CD4-positive, alpha-beta T cell treated with Interferon gamma for 1 hour (primary cell): ENCODE measurements around the gene C1QTNF8.

ENCODE experiments used
- DNase-seq: peaks from one replicate; pipeline ENCODE4 v3.0.0-alpha.2; 2020

Gene C1QTNF8

DNA sequence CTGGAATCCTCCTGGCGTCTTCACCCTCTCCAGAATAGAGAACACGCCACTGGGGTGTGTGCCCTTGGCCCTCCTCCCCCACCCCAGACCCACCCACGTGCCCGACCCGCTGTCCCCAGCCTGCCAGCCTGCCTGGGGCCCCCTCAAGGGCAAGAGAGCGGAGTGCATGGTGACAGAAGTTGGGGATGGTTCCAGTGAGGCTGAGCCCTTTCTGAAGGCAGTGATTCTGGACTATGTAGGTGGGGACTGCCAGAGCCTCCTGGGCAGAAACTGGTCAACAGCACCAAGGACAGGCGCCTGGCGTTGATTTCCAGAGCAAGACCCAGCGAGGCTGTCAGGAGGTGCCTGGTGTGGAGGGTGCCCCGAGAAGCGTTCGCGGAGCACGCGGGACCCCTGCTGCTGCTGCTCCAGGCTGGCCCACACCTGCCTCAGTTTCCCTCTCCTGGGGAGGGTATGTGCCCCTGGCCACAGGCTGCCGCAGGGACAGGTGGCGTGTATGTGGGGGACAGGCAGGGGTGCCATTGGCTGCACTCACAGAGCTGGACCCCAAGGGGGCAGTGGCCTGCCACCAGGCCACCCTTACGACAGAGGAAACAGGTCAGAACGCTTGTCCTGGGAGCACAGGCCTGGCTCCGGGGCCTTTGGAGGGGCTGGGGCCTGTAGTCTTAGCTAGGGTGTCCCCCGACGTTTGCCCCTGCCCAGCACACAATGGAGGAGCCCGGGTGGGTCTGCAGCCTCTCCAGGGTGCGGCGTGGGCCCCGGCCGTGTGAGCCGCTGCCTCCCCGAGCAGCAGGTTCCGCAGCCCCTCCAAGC, 22.3 kb downstream of the C1QTNF8 start:
- DNase-seq: no peak

DNA sequence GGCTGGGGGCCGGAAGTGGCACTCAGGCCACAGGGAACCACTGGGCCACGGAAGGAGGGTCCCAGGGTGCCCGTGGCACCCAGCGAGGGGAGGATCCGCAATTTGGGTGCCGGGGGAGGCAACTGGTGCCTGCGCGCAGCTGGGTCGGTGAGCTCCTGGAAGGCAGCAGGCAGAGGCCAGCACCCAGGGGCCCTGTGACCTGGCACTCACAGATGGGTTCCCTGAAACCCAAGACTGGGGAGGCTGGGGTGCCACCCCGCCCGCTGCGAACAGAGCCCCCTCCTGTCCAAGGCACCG, 22.8 kb downstream of the C1QTNF8 start:
- DNase-seq: no peak

- DNase-seq: no peak
Measured at GRCh38 chr16:1072526-1073261, 23.4 kb downstream of the C1QTNF8 start, which contains the start of gene SSTR5. Gene SSTR5, plus strand, starts transcription at chr16:1072747. Its CDS starts 6,122 bp downstream, at chr16:1078869.

DNA sequence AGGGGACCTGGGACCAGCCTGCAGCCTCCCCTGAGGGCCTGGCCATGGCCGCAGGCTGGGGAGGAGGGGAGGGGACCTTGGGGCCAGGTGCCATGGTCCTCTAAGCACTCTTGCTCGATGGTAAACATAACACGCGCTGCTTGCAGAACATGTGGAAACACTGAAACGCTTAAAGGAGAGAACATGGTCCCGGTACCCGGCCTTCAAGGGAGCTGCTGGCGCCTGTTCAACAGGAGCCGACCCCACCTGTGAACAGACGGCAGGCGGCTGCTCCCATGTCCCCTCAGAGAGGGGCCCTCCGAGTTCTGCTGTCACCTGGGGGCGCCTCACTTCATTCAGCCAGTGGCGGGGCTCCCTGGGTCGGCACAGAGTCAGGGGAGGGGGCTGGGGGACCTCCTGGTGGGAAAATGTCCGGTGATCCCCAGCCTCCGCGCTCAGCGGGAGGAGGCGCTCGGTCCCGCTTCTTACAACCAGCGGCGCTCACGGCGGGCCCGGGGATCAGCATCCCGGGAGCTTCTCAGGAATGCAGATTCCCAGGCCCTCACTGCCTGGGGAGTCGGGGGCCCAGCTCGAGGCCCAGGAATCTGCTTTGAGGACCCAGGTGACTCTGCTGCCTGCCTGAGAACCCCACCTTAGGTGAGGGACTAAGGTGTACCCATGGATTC, 24.4 kb downstream of the C1QTNF8 start:
- DNase-seq: no peak

DNA sequence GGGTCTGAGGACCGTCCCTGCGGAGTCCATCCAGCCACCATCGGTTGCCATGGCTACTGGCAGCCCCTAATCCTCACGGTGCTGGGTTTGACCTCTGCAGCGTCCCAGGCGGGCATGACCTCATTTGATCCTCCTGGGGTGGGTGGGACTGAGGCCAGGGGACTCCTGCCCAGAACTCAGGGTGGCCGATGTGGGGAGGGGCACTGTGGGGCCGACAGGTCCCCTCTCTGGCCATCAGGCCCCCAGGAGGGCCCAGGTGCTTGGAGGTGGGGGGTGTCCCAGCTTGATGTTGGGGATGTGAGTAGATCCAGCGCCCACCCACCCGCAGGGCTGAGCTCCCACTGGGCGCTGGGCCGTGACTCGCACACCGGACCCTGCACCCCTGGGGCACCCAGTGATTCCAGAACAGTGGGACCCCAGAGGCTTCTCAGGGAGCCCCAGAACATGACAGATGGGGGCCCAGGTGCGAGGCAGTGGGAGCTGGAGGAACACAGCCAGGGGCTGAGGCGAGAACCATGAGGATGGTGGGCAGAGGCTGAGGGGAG, 25.1 kb downstream of the C1QTNF8 start:
- no peak for DNase-seq

DNA sequence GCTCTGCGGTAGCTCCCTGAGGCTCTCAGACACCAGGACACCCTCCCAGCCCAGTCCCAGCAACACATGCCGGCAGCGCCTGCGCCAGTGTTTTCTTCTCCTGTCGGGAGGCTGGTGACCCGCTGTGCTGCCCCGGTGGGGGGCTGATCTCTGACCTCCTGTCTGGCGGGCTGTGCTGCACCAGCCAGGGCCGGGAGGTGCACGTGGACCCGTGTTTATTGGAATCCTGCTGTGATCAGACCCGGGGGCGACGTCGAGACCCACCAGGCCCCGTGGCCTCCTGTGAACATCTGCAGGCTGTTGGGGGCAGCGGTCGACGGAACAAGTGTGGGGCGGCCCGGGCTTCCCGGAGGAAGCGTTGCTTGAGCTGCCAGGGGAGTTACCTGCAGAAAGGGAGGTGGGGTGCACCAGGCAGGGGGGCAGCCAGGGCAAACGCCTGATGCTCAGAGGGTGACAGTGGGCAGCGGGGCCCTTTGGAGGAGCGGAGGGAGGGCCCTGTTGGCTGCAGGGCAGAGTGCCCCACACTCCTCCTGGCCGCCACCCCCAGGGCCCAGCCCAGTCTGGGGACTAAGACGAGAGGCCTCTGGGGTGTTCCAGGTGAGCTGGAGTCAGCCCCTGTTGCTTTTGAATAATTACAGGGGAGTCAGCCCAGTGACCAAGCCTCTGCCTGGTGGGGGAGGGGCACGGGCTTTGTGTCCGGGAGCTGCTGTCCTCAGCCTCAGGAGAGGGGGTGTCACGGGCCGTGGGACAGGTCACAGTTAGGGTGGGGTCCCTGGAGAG, 25.8 kb downstream of the C1QTNF8 start:
- DNase-seq: no peak

DNA sequence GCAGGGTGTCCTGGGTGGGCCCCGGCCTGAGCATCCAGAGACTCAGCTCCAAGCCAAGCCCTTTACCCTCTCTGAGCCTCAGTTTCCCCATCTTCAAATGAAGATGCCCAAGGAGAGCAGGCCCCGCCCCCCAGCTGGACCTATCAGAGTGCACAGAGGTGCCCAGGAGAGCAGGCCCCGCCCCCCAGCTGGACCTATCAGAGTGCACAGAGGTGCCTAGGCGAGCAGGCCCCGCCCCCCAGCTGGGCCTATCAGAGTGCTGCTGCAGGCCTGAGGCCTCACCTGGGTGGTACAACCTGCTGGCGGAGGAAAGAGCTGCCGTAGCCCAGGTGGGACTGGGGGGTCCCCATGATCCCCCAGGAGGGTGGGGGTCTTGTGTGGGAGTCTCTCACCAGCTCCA, 26.9 kb downstream of the C1QTNF8 start:
- no peak for DNase-seq

DNA sequence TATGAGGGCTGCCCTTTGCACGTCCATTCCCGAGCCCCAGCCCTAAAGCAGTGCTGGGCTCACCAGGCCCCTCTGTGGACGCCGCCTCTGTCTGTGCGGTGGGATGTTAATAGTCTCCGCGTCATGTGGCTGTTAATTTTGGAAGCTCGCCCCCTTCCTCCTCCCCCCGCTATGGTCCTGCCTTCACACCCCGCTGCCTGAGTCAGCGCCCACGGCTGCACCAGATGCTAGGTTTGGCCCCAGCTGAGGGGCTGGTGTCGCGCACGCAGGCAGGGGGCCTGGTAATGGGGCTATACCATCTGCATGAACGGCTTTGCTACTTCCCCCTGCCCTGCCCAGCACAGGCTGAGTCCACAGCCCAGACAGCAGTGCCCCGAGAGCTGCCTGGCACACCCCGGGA, 27.6 kb downstream of the C1QTNF8 start:
- no peak for DNase-seq

GRCh38 chr16:1067629-1068028, 28.4 kb downstream of the C1QTNF8 start:
- no peak for DNase-seq

GRCh38 chr16:1066584-1067172, 29.4 kb downstream of the C1QTNF8 start:
- DNase-seq: no peak

DNA sequence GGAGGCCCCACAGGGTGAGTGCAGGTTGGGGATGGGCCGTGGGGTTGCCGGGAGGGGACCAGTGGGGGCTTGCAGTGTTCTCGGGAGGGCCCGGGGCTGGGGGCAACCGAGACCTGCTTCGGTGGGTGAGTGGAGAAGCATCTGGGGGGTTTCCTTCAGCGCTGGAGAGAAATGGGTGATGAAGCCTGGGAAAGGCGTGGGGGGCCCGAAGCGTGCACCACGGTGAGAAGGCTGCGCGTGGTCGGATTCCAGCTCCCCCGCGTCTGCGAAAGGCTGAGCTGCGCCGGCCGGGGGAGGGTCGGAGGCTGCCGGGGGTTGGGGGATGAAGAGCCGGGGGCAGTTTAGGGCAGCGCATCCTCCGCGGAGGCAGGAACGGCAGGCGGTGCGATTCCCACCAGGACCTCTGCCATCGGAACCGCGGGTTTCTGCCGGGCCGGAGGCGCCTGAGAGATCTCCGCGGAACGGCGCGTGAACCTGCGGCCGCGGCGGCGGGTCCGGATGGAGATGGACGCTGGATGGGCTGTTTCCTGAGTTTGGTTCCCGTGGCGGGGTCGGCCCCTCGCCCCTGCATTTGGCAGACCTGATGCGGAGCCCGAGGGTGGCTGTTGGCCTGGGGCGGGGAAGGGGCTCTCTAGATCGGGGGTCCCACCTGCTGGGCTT, 30.4 kb downstream of the C1QTNF8 start:
- no peak for DNase-seq

DNA sequence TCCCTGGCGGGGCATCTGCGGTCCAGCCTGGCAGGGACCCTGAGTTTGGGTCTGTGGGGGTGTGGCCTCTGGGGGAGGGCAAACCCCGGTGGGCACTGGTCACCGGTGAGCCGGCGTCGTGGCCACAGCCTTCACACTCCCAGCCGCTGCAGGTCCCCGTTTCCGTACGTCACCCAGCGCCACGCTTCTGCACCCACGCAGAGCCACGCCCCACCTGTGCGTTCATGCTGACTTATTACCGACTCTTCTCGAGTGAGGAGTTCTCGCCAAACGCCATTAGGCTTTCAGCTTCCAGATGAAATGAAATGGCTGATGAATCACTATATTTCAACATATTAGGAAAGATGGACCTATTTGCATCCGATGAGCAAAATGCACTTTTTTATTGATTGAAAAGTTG, 32.3 kb downstream of the C1QTNF8 start:
- no peak for DNase-seq

DNA sequence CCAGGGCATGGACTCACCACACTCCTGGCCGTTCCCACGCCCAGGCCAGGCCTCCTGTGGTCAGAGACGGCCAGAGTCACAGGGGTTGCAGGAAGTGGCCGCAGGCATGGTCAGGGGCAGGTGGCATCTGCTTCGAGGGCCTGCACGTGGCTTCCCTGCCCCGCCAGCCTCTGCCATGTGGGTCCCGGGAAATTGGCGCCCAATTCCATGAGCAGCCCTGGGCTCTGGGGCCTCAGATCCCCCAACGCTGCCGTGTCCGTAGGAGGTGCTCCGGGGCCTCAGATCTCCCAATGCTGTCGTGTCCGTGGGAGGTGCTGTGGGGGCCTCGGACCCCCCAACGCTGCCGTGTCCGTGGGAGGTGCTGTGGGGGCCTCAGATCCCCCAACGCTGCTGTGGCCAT, 33.1 kb downstream of the C1QTNF8 start:
- DNase-seq: no peak

DNA sequence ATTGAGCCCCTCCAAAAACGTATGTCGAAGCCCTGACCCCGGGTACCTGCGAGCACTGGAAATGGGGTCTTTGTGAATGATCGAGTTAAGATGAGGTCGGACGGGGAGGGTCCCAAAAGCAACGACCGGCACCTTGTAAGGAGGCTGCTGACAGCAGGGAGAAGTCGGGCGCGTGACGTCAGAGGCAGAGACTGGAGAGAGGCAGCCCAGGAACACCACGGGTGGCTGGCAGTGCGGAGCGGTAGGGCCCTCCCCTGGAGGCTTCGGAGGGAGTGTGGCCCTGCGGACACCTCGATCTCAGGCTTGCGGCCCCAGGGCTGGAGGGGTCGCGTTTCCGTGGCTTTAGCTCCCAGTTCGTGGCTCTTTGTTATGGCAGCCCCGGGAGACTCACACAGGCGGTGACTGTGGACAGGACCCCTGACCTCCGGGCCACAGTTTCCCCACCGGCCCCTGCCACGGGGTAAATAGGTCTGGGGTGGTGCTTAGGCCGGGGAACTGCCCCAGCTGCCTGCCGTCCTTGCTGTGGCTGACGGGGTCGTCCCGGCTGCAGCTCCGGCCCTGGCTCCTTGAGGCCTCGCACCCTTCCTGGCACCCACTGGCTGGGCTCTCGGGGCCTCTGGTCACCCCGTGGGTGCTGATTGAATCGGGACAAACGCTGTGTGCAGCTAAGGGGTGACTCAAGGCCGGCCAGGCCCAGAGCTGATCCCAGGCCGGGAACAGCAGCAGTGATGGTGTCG, 34.1 kb downstream of the C1QTNF8 start:
- no peak for DNase-seq

DNA sequence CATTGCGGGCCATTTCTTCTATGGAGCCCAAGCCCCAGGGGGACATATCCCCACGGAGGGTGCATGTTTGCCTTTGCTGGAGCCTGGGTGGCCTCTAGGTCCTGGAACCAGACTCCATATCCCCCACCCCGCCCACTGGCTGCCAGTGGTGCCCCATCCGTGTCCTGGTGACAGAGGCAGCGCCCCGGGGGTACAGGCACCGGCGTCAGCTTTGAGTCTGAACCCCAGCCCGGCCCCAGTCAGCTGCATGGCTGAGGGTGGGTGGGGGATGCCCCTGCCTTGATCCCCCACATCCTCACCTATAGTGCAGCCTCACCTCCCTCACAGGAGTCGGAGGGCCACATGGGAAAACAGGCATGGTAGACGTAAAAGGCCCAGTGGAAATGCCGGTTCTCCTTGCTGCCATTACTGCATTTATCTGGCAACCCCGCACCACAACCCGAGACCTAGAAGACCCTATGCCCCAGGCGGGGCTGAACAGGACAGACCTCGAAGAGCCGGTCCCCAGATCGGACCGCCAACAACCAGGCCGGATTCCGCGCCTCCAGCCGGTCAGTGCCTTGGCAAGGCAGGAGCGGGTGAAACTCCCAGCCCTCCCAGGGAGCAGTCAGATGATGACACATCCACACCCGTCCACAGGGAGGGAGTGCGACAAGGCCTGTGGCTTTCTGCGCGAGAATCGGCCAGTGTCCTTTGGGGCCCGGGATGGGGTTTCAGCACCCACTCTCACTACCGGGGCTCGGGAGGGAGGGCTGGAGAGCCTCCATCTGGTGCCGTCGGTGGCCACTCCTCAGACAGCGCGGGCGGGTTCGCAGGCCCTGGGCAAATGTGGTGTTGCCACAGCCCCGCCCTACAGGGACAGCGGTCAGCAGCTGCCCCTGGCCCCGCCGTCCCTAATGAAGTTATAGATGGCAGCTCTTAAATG, 35.4 kb downstream of the C1QTNF8 start:
- DNase-seq: no peak

- DNase-seq: no peak
Measured at GRCh38 chr16:1059310-1059709, 36.7 kb downstream of the C1QTNF8 start.

DNA sequence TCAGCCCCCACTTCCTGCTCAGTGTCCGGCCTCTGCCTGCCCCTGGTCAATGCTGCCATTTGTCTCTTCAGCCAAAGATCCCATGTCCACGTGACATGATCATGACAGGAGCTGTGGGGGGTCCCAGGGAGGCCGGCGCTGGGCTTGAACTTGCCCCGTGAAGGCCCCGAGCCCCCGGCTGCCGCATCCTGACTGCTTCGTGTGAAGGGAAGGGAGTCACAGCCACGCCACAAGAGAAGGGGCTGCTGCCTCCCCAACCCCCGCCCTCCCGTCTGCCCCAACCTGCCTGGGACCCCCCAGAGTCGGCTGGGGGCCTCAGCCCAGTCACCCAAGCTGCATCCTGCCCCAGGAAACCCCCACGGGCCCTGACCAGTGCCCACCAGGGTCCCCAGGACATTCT, 37.8 kb downstream of the C1QTNF8 start:
- no peak for DNase-seq

DNA sequence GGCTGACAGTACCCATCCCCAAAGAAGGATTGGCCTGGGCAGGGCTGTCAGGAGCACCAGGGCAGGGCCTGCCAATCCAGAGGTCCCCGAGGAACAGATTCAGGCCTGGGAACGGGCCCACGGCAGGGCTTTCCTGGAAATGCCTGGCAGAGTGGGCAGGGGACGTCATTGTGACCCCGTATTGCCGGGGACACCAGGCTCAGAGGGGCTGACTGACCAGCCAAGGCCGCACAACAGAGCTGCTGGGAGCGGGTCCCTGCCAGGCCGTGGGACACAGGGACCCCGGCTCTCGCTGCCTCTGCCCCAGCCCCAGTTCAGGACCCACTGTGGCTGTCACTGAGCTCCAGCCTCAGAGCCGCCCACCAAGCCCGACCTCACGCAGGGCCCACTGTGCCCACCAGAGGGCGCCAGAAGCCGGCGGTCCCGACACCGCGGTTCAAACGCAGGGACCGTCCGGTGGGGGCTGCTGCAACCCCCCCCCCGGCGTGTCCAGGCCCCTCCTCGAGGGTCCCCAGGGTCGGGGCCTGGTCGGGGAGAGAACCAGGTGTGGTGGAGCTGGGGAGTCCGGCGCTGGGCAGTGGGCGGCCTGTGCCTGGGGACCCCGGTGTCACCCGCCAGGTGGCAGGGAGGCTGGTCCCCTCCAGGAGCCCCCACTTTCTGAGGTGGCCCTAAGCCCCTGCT, 38.7 kb downstream of the C1QTNF8 start:
- DNase-seq: peak; percentile 15

DNA sequence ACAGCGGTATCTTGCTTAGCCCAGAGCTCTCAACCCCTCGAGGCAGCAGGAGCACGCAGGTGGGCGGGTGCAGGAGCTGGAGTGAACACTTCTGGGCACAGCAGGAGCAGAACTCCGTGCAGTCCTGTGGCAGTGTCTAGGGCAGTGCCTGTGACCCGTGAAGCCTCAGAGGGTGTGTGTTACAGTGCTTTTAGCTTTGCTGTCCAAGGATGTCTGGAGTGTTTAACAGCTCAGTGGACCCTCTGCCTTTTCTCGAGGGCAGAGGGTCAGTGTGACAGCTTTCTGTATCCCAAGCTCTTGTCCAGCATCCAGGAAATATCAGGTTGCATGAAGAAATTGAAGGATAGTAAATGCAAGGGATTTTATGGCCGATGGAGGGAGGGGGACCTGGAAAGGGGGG, 39.8 kb downstream of the C1QTNF8 start:
- no peak for DNase-seq

- no peak for DNase-seq
Measured at GRCh38 chr16:1055557-1055924, 40.5 kb downstream of the C1QTNF8 start.
